SK-N-SH treated with all-trans-retinoic acid at 6 μM for 48 hours (cell line): ENCODE data around the gene FHIT.

Experiments used
- ATAC-seq: fragments of 200-7000 bp; cut with Tn5 transposase; 3 replicates; pipeline ENCODE4 v1.9.1; 2020; ENCODE audit warnings: mild to moderate bottlenecking, moderate library complexity
- CREB5 ChIP-seq: fragments of 250-450 bp; sonication (Bioruptor Pico); IDR thresholded peaks from 2 replicates; pipeline ENCODE4 v1.5.1; 2020; ENCODE audit warnings: low read depth, mild to moderate bottlenecking, moderate library complexity
- CSRNP3 ChIP-seq: fragments of 250-450 bp; sonication (Bioruptor Pico); IDR thresholded peaks from 2 replicates; pipeline ENCODE4 v1.5.1; 2021; ENCODE audit warnings: mild to moderate bottlenecking, moderate library complexity
- ESRRG ChIP-seq: fragments of 250-450 bp; sonication (Bioruptor Pico); IDR thresholded peaks from 2 replicates; pipeline ENCODE4 v1.6.1; 2021; ENCODE audit warnings: mild to moderate bottlenecking
- GLIS3 ChIP-seq: fragments of 250-450 bp; sonication (Bioruptor Pico); IDR thresholded peaks from 2 replicates; pipeline ENCODE4 v1.5.0; 2020; ENCODE audit warnings: mild to moderate bottlenecking, moderate library complexity
- OSR1 ChIP-seq: fragments of 250-450 bp; sonication (Bioruptor Pico); IDR thresholded peaks from 2 replicates; pipeline ENCODE4 v1.8.0; 2022; ENCODE audit warnings: moderate library complexity, mild to moderate bottlenecking, inconsistent platforms
- PATZ1 ChIP-seq: fragments of 250-450 bp; sonication (Bioruptor Pico); IDR thresholded peaks from 2 replicates; pipeline ENCODE4 v1.8.0; 2020; ENCODE audit warnings: mild to moderate bottlenecking, moderate library complexity, borderline replicate concordance
- PPARA ChIP-seq: fragments of 250-450 bp; sonication (Bioruptor Pico); IDR thresholded peaks from 2 replicates; pipeline ENCODE4 v1.5.0; 2020; ENCODE audit warnings: mild to moderate bottlenecking, borderline replicate concordance
- SNAI2 ChIP-seq: fragments of 250-450 bp; sonication (Bioruptor Pico); IDR thresholded peaks from 2 replicates; pipeline ENCODE4 v1.5.0; 2020; ENCODE audit warnings: mild to moderate bottlenecking, moderate library complexity
- TCF4 ChIP-seq: fragments of 250-450 bp; sonication (Bioruptor Pico); IDR thresholded peaks from 2 replicates; pipeline ENCODE4 v1.8.0; 2021; ENCODE audit warnings: mild to moderate bottlenecking, moderate library complexity, borderline replicate concordance
- TOX ChIP-seq: fragments of 250-450 bp; sonication (Bioruptor Pico); IDR thresholded peaks from 2 replicates; pipeline ENCODE4 v1.8.0; 2021; ENCODE audit warnings: mild to moderate bottlenecking, moderate library complexity, borderline replicate concordance
- TSHZ2 ChIP-seq: fragments of 250-450 bp; sonication (Bioruptor Pico); IDR thresholded peaks from 2 replicates; pipeline ENCODE4 v1.5.0; 2020; ENCODE audit warnings: mild to moderate bottlenecking, moderate library complexity
- ZC3H10 ChIP-seq: fragments of 250-450 bp; sonication (Bioruptor Pico); IDR thresholded peaks from 2 replicates; pipeline ENCODE4 v1.5.1; 2021; ENCODE audit warnings: mild to moderate bottlenecking, moderate library complexity
- ZFP3 ChIP-seq: fragments of 250-450 bp; sonication (Bioruptor Pico); IDR thresholded peaks from 2 replicates; pipeline ENCODE4 v1.5.0; 2020; ENCODE audit warnings: mild to moderate bottlenecking, moderate library complexity
- ZFP30 ChIP-seq: fragments of 450-650 bp; formaldehyde crosslinking; IDR thresholded peaks from 2 replicates; pipeline ENCODE4 v1.5.0; 2022; ENCODE audit warnings: mild to moderate bottlenecking, moderate library complexity
- ZNF565 ChIP-seq: fragments of 450-650 bp; formaldehyde crosslinking; conservative IDR thresholded peaks from 2 replicates; pipeline ENCODE4 v1.5.0; 2020; ENCODE audit warnings: low read depth, mild to moderate bottlenecking, moderate library complexity
- ZNF70 ChIP-seq: fragments of 450-650 bp; formaldehyde crosslinking; IDR thresholded peaks from 2 replicates; pipeline ENCODE4 v1.5.0; 2020; ENCODE audit warnings: mild to moderate bottlenecking, moderate library complexity
- ZNF8 ChIP-seq: fragments of 450-650 bp; formaldehyde crosslinking; IDR thresholded peaks from 2 replicates; pipeline ENCODE4 v1.5.0; 2020; ENCODE audit warnings: mild to moderate bottlenecking, moderate library complexity
- TF ChIP-seq, protein P1 (sequence below): fragments of 250-450 bp; sonication (Bioruptor Pico); IDR thresholded peaks from 2 replicates; pipeline ENCODE4 v1.8.0; 2021; ENCODE audit warnings: low read depth, mild to moderate bottlenecking, moderate library complexity, borderline replicate concordance

FHIT gene

GRCh38 chr3:60323180-60323579 lies 928.1 kb downstream of the FHIT start:
- ATAC-seq, result no peak
- TF ChIP-seq TCF4 (no peak), ESRRG (CRISPR knock-in tag) (no peak), TSHZ2 (CRISPR knock-in tag) (no peak), ZFP30 (no peak), ZNF70 (CRISPR knock-in tag) (no peak), ZNF8 (no peak)
- TF ChIP-seq, protein P1, sequence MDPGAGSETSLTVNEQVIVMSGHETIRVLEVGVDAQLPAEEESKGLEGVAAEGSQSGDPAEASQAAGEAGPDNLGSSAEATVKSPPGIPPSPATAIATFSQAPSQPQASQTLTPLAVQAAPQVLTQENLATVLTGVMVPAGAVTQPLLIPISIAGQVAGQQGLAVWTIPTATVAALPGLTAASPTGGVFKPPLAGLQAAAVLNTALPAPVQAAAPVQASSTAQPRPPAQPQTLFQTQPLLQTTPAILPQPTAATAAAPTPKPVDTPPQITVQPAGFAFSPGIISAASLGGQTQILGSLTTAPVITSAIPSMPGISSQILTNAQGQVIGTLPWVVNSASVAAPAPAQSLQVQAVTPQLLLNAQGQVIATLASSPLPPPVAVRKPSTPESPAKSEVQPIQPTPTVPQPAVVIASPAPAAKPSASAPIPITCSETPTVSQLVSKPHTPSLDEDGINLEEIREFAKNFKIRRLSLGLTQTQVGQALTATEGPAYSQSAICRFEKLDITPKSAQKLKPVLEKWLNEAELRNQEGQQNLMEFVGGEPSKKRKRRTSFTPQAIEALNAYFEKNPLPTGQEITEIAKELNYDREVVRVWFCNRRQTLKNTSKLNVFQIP (CRISPR knock-in tag), result no peak

GRCh38 chr3:60322298-60322856 lies 928.9 kb downstream of the FHIT start:
- no peak for ATAC-seq
- TF ChIP-seq CSRNP3 (no peak), TSHZ2 (CRISPR knock-in tag) (no peak), ZC3H10 (no peak)
- TF ChIP-seq, protein P1 (CRISPR knock-in tag), result no peak

GRCh38 chr3:60319179-60319858 lies 931.9 kb downstream of the FHIT start:
- ATAC-seq, result no peak

More at GRCh38 chr3:60319179-60319858, 931.9 kb downstream of the FHIT start:
- TF ChIP-seq ESRRG (CRISPR knock-in tag) (no peak), TOX (CRISPR knock-in tag) (no peak), ZFP30 (no peak), PATZ1 (no peak), CREB5 (CRISPR knock-in tag) (no peak), ZFP3 (CRISPR knock-in tag) (no peak), GLIS3 (CRISPR knock-in tag) (no peak), TCF4 (no peak), ZNF70 (CRISPR knock-in tag) (no peak), TSHZ2 (CRISPR knock-in tag) (no peak), ZNF565 (CRISPR knock-in tag) (no peak), OSR1 (CRISPR knock-in tag) (no peak), SNAI2 (CRISPR knock-in tag) (no peak), PPARA (CRISPR knock-in tag) (no peak)
